Activated gamma-delta T cell treated with Interleukin-2 at 50 U/mL for 16 hours (primary cell): ENCODE data around the gene TEX52.
"Not testable (repeated sequence)": the region's sequence is repeated elsewhere in the genome, so short reads cannot be mapped to it uniquely, and the experiment has no call there.

Source experiments
- DNase-seq: peaks from one replicate; pipeline ENCODE4 v3.0.0-alpha.2; 2020

The TEX52 gene

DNA sequence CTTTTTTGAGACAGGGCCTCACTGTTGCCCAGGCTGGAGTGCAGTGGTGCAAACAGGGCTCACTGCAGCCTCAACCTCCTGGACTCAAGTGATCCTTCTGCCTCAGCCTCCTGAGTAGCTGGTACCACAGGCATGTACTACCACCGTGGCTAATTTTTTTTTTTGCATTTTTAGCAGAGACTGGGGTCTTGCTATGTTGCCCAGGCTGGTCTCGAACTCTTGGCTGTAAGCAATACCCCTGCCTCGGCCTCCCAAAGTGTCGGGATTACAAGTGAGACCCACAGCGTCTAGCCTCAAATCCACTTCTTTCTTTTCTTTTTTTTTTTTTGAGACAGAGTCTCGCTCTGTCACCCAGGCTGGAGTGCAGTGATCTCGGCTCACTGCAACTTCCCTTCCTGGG, 6.6 kb upstream of the TEX52 start:
- not testable (repeated sequence) for DNase-seq

- no peak for DNase-seq
Measured at GRCh38 chr12:2862876-2863275, 6.0 kb upstream of the TEX52 start.

DNA sequence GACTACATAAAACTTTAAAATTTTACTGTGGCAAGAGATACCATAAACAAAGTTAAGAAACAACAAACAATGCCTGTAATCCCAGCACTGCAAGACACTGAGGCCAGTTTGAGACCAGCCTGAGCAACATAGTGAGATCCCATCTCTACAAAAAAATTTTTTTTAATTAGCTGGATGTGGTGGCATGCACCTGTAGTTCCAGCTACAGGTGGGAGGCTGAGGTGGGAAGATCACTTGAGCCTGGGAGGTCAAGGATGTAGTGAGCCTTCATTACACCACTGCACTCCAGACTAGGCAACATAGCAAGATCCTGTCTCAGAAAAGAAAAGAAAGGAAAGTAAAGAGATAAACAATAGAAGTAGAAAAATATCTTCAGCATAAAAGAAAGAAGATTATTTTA, 3.3 kb upstream of the TEX52 start:
- DNase-seq, result no peak

- no peak for DNase-seq
Measured at GRCh38 chr12:2858944-2859421, 2.1 kb upstream of the TEX52 start.

- DNase-seq, result no peak
Measured at GRCh38 chr12:2858334-2858733, 1.5 kb upstream of the TEX52 start.

DNA sequence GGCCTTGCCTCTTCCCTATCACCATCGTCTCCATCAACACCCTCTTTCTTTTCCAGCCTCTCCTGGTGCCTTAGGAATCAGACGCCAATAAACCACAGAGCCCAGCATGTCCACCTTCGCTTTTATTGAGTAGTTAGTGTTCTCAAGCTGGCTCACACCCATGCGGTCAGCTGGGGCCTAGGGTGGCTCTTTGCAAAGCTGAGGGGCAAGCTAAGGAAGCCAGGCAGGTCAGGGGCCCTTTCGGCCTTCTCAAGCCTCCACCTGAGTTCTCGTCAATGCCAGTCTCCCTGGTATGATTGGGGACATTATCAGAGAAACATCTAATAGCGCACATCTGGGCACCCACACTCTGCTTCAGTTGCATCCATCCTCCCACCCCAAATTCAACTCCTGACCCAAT, 737 bp upstream of the TEX52 start:
- DNase-seq, result no peak

DNA sequence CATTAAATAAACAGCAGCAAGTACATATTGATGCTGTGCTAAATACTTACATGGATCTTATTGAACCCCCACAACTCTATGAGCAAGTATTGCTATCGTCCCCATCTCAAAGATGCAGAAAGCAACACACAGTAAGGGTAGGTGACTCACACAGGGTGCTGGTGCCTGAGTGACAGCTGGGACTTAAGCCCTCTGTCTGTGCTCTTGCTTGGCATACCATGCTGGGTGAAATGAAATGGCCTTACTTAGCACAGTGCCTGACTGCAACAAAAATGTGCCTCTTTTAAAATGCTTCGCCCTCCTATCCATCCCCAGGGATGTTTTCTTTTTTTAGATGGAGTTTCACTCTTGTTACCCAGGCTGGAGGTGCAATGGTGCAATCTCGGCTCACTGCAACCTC, 788 bp downstream of the TEX52 start:
- no peak for DNase-seq

GRCh38 chr12:2855546-2855945, 1.3 kb downstream of the TEX52 start:
- DNase-seq, result no peak

- DNase-seq, result no peak
Measured at GRCh38 chr12:2854669-2855453, 2.0 kb downstream of the TEX52 start.

DNA sequence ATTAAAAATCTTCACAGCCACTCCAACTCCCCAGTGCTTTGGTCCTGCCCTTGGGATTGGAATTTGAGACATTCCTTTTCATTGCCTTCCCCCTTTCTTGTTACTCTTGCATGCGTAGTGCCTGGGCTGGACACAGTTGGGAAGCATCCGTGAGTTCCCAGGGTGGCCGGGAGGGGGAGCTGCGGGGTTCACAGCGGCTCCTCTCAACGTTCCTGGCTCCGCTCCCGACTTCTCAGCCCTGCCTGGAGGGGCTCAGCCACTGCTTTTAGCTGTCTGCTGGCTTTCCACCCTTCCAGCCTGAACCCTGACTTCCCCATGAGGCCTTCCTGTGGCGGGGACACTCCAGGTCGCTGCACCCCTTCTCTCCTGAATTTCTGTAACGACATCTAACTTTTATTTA, 3.2 kb downstream of the TEX52 start:
- DNase-seq, result peak; percentile 20

GRCh38 chr12:2851931-2852330, 4.9 kb downstream of the TEX52 start:
- no peak for DNase-seq

DNA sequence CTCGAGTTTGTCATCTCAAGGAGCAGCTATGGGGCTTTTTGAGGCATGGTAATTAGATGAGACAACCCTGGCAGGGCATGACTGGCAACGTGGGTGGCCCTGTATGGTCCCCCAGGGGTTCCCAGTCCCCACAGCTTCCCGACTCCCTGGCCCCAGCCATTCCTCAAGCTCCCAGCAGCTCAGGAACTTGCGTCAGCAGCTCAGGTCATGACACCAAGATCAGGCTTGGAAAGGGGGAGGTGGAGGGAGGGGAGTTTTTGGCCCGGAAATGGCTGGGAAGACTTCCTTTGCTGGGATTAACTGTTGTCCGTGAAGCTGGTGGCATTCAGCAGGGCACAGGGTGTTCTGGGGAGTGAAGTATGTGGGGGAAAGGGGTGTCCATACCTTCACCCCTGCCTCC, 11.6 kb downstream of the TEX52 start:
- no peak for DNase-seq

- DNase-seq, result no peak
Measured at GRCh38 chr12:2844786-2845185, 12.1 kb downstream of the TEX52 start.

DNA sequence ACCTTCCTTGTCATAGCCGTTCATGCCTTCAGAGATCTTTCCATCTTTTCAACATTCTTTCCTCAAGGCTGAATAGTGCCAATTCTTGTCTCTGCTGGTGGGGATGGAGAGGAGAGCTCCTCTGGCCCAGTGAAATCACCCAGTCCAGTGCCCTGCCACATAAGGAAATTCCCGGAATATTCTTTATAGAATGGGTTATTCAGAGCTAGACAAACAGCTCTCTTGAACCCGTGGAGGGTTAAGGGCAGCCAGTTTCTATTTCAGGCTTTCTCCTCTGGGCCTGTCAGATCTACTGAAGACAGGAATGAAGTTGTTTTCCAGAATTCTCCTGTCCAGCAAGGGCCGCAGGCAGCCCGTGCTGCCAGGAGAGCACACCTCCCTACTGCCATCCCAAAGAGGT, 13.9 kb downstream of the TEX52 start:
- DNase-seq, result no peak

- DNase-seq, result no peak
Measured at GRCh38 chr12:2841056-2841650, 15.7 kb downstream of the TEX52 start.

DNA sequence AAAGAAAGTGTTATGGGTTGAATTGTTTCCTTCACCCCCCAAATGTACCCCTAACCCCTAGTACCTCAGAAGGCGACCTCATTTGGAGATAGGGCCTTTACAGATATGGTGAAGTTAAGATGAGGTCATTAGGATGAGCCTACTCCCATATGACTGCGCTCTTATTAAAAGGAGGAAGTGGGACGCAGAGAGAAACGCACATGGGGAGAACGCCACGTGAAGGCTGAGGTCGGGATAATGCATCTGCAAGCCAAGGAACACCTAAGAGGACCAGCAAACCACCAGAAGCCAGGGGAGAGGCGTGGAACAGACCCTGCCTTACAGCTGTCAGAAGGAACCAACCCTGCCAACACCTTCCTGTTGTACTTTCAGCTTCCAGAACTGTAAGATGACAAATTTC, 20.3 kb downstream of the TEX52 start:
- no peak for DNase-seq

DNA sequence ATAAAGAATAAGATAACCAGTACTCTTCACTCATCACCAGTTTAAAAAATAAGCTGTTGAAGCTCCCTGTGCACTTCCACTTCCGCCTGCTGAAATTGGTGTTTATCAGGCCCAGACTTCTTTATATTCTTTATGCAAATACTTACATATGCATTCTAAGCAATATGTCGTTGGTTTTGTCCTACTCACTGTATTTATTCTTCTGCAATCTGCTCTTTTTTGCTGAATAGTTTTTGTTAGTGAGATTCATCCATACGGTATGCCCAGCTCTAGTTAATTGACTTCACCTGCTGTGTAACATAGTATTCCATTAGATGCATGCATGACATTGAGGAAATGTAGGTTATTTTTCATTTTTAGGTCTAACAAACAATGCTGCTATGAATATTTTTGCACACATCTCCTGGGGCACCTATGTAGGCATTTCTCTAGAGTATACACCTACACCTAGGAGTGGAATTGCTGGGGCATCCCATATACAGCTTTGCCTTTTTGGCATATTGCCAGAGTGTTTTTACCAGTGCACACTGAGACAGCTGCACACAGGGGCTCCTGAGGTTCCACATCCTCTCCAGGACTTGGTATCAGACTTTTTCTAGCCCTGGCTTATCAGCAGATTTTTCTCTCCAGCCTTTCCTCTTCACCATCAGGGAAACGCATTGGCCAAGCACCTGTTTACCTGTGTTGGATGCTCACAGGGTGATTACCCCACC, 21.0 kb downstream of the TEX52 start:
- no peak for DNase-seq

DNA sequence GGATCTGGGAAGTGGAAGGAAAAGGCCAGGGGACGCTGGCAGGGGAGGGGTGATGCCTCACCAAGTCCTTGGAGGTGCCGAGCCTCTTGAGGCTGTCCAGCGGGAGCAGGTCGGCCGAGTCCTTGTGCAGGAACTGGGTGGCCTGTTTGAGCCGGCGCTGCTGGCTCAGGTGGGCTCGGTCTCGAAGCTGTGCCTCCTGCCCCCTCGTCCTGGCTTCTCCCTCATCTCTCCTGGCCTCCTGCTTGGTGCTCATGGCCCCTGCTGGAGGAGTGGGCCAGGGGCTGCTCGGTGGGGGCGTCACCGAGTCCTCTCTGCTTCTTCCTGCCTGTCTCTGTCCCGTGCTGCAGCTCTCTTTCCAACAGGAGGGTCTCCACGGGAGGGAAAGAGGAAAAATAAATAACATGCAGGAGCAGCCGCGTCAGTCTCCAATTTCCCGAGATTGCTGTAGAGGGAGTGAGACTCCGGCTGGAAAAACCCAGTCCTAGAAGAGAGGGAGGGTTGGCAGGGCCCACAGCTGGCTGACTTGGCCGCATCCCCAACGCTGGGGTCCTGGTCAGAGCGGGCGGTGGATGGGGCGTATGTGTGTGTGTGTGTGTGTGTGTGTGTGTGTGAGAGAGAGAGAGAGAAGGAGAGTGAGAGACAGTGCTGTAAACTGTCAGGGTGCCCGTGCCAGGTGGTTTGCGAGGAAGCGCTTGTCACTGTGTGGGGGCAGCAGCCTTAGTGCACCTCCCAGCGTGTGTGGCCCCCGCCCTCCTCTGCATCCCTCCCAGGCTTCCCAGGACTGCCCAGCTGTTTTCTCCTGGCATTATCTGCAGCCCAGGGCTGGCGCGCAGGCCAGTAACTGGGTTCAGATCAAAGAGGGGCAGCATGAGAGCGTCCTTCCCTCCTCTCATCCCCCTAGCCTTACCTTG, 22.0 kb downstream of the TEX52 start, which contains the start of gene NRIP2:
Gene NRIP2 (minus strand): TSS at position 455 of the 911 bp plus-strand sequence. CDS start 52 bp downstream, at position 403.
- DNase-seq, result no peak

- DNase-seq, result no peak
Measured at GRCh38 chr12:2833810-2834209, 23.0 kb downstream of the TEX52 start.

GRCh38 chr12:2833327-2833726, 23.5 kb downstream of the TEX52 start:
- no peak for DNase-seq

DNA sequence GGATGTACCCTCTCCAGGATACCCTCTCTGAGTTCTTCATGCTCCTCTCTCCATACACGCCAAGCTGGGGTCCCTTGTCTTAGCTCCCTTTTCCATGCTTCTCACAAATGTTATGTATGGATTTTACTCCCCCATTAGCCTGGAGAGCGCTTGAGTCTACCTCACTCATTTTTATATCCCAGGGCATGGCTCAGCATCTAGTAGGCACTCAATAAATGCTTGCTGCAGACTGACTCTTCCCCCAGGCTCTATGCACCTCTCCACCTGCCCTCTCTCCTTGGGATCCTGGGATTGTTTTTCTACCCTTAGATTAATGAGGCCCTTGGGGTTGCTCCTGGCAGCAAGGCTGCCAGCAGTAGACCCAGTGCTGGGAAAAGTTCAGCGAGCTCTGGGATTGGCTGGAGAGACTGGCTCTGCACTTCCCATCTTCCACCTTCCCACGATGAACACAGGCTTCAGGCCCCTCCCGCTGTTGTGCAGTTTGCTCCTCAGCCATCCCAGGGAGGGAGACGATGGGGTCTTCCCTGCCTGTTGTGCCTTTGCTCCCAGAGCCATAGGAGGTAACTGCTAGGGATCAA, 24.2 kb downstream of the TEX52 start:
- DNase-seq, result no peak

GRCh38 chr12:2829275-2829674, 27.6 kb downstream of the TEX52 start:
- DNase-seq, result no peak
